Neutrophil (primary cell): ENCODE data around the gene CUL2.

Experiments
- H3K27ac ChIP-seq: fragments of 200-600 bp; sonication (generic); 2 replicates; pipeline ENCODE4 v1.5.1; 2016; ENCODE audit warnings: mild to moderate bottlenecking, moderate library complexity
- H3K27me3 ChIP-seq: fragments of 200-600 bp; sonication (generic); 2 replicates; pipeline ENCODE4 v1.6.0; 2016; ENCODE audit warnings: mild to moderate bottlenecking
- H3K36me3 ChIP-seq: fragments of 200-600 bp; sonication (generic); 2 replicates; pipeline ENCODE4 v1.5.1; 2017
- H3K4me1 ChIP-seq, 2 experiments: fragments of 200-600 bp in 1 of 2; sonication (generic) in 1 of 2; 1 replicate in 1 of 2; 2 replicates in 1 of 2; pipeline versions ENCODE4 v1.5.1 to v1.6.1; 2013 to 2016; ENCODE audit warnings: low read depth in 1 of 2, low read length in 1 of 2, mild to moderate bottlenecking in 1 of 2, moderate library complexity in 1 of 2; ENCODE audit not compliant: control insufficient read depth in 1 of 2, insufficient read depth in 1 of 2
- H3K4me3 ChIP-seq, 2 experiments: fragments of 200-600 bp in 1 of 2; sonication (generic) in 1 of 2; 1 replicate in 1 of 2; 2 replicates in 1 of 2; pipeline ENCODE4 v1.5.1; 2013 to 2016; ENCODE audit warnings: low read depth in 1 of 2, low read length in 1 of 2, mild to moderate bottlenecking in 1 of 2, moderate library complexity in 1 of 2
- H3K9me3 ChIP-seq: fragments of 200-600 bp; sonication (generic); 2 replicates; pipeline ENCODE4 v1.5.1; 2016
- TF ChIP-seq, protein P1 (sequence below): fragments of 200-600 bp; sonication (generic); IDR thresholded peaks from 2 replicates; pipeline ENCODE4 v1.5.1; 2016; ENCODE audit warnings: antibody characterized with exemption

Gene CUL2

DNA sequence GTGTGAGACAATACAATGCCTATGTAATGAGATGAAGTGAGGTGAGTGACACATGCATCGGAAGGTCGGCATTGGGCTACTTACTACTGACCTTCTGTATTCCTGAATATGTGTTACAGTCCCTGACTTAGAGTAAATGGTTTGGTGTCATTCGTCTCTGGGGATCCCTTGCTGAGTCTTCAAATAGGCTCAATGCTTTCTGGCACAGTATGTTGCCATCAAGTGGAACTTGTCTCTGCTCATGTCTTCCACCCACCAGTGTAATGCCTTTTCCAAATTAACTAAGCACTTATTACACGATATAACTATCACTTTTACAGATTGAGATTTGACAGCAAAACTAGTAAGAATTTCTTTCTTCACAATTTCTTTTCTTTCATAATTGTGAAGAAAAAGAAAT is 10.9 kb downstream of the CUL2 start:
- Histone ChIP-seq H3K4me3 (no peak overlapping the region), H3K27ac (no peak overlapping the region), H3K36me3 (no peaks in the 10 kb centered on the region), H3K4me1 (no peaks in the 10 kb centered on the region), H3K27me3 (no peaks in the 10 kb centered on the region), H3K9me3 (no peaks in the 10 kb centered on the region)
- TF ChIP-seq, protein P1, sequence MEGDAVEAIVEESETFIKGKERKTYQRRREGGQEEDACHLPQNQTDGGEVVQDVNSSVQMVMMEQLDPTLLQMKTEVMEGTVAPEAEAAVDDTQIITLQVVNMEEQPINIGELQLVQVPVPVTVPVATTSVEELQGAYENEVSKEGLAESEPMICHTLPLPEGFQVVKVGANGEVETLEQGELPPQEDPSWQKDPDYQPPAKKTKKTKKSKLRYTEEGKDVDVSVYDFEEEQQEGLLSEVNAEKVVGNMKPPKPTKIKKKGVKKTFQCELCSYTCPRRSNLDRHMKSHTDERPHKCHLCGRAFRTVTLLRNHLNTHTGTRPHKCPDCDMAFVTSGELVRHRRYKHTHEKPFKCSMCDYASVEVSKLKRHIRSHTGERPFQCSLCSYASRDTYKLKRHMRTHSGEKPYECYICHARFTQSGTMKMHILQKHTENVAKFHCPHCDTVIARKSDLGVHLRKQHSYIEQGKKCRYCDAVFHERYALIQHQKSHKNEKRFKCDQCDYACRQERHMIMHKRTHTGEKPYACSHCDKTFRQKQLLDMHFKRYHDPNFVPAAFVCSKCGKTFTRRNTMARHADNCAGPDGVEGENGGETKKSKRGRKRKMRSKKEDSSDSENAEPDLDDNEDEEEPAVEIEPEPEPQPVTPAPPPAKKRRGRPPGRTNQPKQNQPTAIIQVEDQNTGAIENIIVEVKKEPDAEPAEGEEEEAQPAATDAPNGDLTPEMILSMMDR = no peak

DNA sequence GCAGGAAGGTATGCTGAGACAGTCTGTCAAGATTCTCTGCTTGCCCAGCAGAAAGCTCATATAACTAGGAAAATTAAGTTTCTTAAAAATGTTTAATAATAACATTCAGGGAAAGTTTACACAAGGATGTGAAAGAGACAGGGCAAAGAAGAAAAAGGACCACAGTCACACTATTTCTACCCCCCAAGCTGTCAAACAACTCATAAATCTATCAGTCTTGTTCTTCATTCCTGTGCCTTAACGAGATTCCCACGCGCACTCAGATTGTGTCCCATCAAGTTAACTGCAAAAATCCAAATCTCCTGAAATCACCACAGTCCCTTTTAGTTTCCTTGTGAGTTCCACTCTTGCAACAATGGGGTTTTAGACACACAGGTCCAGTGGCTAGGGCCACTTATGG is 14.9 kb downstream of the CUL2 start:
- Histone ChIP-seq H3K27ac (no peak overlapping the region), H3K4me1 (no peaks in the 10 kb centered on the region), H3K36me3 (peaks cover 4% of the 10 kb centered on the region), H3K9me3 (no peaks in the 10 kb centered on the region), H3K27me3 (no peaks in the 10 kb centered on the region), H3K4me3 (no peak overlapping the region)
- TF ChIP-seq, protein P1 = no peak

DNA sequence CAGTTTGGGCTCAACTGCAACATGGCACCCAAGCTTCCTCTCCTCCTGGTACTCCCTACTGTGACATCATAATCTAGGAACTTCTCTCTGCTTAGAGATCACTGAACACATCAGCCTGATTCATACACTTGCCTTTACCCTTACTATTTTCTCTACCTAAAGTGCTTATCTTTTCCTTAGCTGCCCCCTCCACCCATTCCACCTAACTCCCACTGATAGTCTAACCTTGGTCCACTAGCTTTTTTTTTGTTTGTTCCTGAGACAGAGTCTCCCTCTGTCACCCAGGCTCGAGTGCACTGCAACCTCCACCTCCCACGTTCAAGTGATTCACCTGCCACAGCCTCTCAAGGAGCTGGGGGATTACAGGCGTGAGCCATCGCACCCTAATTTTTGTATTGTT is 15.9 kb downstream of the CUL2 start:
- H3K4me1 ChIP-seq = no peaks in the 10 kb centered on the region
- H3K27me3 ChIP-seq = no peaks in the 10 kb centered on the region
- no peak overlapping the region for H3K27ac ChIP-seq
- H3K36me3 ChIP-seq = peaks cover 7% of the 10 kb centered on the region
- no peaks in the 10 kb centered on the region for H3K9me3 ChIP-seq
- H3K4me3 ChIP-seq = no peak overlapping the region
- TF ChIP-seq, protein P1 = no peak

DNA sequence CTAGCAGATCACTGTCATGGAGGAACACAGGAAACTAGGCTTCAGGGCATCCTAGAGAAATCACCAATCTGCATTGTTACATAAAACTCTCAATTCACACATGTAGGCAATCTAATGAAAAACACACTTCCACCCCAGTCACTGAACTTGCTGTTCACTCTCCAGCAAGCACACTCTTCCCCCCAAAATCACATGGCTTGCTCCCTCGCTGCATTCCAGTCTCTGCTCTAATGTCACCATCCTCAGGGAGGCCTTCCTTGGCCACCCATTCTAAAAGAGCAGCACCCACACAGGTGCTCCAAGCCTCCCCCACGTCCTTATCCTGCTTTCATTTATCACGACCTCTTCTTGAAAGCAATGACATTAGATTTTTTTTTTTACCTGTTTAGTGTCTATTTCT is 19.6 kb downstream of the CUL2 start:
- Histone ChIP-seq H3K27me3 (no peaks in the 10 kb centered on the region), H3K4me3 (no peak overlapping the region)

DNA sequence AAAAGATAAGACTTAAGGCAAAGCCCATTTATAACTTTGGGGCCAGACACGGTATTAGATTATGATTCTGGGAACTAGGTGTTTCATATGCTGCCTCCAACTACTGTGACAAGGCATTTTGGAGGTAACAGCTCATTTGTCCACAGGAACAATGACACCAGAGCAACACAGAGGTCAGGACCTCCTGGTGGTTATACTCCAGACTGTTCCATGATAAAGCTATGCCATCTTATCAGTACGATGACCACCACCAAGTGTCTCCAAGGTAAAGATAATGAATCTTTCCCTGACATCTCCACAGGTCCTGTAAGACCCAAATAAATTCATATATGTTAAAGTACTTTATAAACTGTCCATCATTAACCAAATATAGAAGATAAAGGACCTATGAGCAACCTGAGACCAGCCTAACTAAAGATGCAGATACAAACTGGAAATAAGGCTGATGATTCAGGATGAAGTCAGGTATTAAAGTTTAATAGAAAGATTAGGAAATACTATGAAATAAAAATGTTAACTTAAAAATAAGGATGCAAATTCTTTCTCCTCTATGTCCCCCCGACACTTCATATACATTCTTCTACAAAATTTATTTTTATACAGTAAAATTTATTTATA is 26.2 kb downstream of the CUL2 start:
- peaks cover 62% of the 10 kb centered on the region for H3K36me3 ChIP-seq
- TF ChIP-seq, protein P1 = no peak

More for the DNA sequence above, 19.6 kb downstream of the CUL2 start:
- no peaks in the 10 kb centered on the region for H3K9me3 ChIP-seq
- no peaks in the 10 kb centered on the region for H3K4me1 ChIP-seq
- no peak overlapping the region for H3K27ac ChIP-seq
- peaks cover 22% of the 10 kb centered on the region for H3K36me3 ChIP-seq
- TF ChIP-seq, protein P1 = no peak

More for the DNA sequence above, 26.2 kb downstream of the CUL2 start:
- Histone ChIP-seq H3K9me3 (no peaks in the 10 kb centered on the region), H3K4me1 (no peaks in the 10 kb centered on the region), H3K27ac (no peak overlapping the region), H3K4me3 (no peak overlapping the region), H3K27me3 (no peaks in the 10 kb centered on the region)
